D721Med (cell line): Measurements from ENCODE around the gene TEX52.

Experiments used
- DNase-seq: peaks from one replicate; pipeline ENCODE4 v3.0.0; 2011; ENCODE audit warnings: low spot score; ENCODE audit not compliant: insufficient read length
- FAIRE-seq: peaks from 2 replicates; lab custom pipeline; 2011; peaks lifted over from hg19 to GRCh38; lab: Jason Lieb, UNC
- CTCF ChIP-seq: IDR thresholded peaks from 2 replicates; pipeline ENCODE4 v1.5.1; 2012; ENCODE audit warnings: mild to moderate bottlenecking, control low read depth; ENCODE audit not compliant: insufficient read depth; ENCODE audit errors: missing control alignments

The TEX52 gene

DNA sequence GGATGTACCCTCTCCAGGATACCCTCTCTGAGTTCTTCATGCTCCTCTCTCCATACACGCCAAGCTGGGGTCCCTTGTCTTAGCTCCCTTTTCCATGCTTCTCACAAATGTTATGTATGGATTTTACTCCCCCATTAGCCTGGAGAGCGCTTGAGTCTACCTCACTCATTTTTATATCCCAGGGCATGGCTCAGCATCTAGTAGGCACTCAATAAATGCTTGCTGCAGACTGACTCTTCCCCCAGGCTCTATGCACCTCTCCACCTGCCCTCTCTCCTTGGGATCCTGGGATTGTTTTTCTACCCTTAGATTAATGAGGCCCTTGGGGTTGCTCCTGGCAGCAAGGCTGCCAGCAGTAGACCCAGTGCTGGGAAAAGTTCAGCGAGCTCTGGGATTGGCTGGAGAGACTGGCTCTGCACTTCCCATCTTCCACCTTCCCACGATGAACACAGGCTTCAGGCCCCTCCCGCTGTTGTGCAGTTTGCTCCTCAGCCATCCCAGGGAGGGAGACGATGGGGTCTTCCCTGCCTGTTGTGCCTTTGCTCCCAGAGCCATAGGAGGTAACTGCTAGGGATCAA lies 24.2 kb downstream of the TEX52 start:
- DNase-seq (no peak), FAIRE-seq (no peak)
- no peak for TF ChIP-seq CTCF

GRCh38 chr12:2829275-2829674 lies 27.6 kb downstream of the TEX52 start:
- no peak for DNase-seq
- FAIRE-seq = no peak
- TF ChIP-seq CTCF = no peak

DNA sequence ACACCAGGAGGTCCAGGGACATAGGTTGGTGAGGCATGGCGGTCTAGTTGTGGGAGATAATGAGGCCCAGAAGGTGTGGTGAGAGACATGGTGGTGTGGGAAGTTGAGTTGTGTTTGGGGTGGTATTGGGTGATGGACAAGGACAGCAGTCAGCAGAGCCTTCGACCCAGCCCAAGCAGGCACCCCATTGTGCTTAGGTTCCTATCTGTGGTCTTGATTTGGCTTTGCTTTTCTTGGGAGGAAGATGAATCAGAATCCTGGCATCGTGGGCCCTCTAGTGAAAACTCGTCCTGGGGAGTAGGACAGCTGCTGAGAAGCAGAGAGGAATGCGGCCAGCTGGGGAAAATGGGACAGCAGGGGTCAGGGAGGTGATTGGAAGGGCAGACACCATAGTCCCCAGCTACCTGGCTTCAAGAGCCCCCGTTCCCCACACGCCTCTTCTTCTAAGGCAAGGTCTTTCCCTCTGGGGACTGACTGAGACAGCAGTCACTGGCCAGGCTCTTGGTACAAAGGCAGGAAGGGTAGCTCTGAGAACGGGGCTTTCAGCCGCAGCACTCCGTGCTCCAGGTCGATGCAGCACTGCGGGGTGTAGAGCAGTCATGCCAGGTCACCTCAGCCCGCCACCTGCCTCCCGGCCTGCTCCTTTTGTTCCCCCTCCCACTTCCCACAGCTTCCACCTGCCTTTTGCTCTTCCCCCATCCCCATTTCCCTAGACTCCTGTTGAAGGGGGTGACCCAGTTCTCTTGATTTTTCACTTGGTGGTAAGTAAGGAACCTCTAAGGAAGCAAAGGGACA lies 29.9 kb downstream of the TEX52 start:
- no peak for TF ChIP-seq CTCF
- no peak for FAIRE-seq
- no peak for DNase-seq

- TF ChIP-seq CTCF = no peak
- FAIRE-seq (no peak), DNase-seq (no peak)
Observed at GRCh38 chr12:2826036-2826435, 30.8 kb downstream of the TEX52 start.

DNA sequence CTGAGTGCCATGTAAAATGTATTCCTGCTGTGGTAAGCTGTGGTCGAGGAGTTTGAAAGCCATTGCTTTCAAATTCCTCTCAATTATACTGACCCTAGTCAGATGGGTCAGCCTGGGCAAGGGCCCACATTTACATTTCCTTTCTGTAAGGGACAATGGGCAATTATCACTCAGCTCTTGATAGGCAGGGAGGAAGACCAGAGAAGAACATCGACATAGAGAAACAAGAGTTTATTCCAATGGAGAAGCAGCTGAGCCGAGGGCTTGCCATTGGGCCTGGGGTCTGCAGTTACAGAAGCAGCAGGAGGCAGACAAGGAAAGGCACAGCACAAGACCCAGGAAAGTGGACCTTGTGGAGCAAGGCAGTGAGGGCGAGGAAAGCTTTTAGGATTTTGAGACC lies 31.7 kb downstream of the TEX52 start:
- DNase-seq = no peak
- no peak for TF ChIP-seq CTCF
- FAIRE-seq = no peak

GRCh38 chr12:2824541-2824940 lies 32.3 kb downstream of the TEX52 start:
- FAIRE-seq (no peak), DNase-seq (no peak)
- TF ChIP-seq CTCF = no peak

DNA sequence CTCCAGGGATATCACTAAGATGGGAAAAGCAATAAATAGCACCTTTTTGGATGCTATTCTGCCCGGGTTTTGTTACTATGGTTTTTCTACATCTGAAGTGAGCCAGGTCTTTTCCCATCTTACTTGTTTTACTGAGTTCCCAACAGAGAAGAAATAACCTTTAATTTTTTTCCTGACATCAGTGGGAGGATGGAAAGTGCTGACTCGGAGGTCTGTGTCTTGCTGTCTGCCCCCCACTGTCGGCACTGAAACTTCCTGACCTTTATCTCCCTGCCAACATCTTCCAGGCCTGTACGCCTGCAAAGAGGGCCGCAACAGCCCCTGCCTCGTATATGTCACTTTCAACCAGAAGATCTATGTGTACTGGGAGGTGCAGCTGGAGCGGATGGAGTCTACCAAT lies 33.4 kb downstream of the TEX52 start:
- no peak for TF ChIP-seq CTCF
- FAIRE-seq (no peak), DNase-seq (no peak)
